Measurements from ENCODE around the gene HARS2. TPM values are rescaled to one million over a fixed set of nuclear protein-coding genes. Genes with fewer than 3 reads are reported as not detected.
A peak's percentile ranks its signal among the peaks of the same experiment; 100 is the strongest.

The HARS2 gene
- total and polyA plus RNA-seq, 10 of the 15 experiments (the other 5 are each of a cell fraction or from before 2014, with no cell fraction given): 9.3 to 34.3 (median 24.8) TPM

- Histone ChIP-seq H3K27me3 (replicated peaks in 1 of 2; ENCODE audit: control insufficient read depth in 2 of 2, insufficient read depth in 2 of 2, low read length in 1 of 2) (no peaks in the 10 kb centered on the region), H3K36me3 (ENCODE audit: control insufficient read depth in 2 of 2, insufficient read depth in 2 of 2, low read length in 1 of 2) (peaks cover 18% of the 10 kb centered on the region in 2 experiments; a peak in 3 of 4 replicates), H3K9me3 (replicated peaks; ENCODE audit: control insufficient read depth, insufficient read depth, low read length) (no peaks in the 10 kb centered on the region), H3K4me3 (peak within 1 kb of the TSS; percentile 96), H3K4me1 (ENCODE audit: control insufficient read depth, insufficient read depth, low read length) (no peaks in the 10 kb centered on the region), H4K20me1 (ENCODE audit: control insufficient read depth, insufficient read depth) (no peaks in the 10 kb centered on the region), H3K9ac (ENCODE audit: control insufficient read depth, insufficient read depth, low read length) (peak within 1 kb of the TSS; percentile 82), H3K79me2 (ENCODE audit: control insufficient read depth, insufficient read depth, low read length) (peaks cover 31% of the 10 kb centered on the region), H3K4me2 (ENCODE audit: control insufficient read depth, insufficient read depth) (peak within 1 kb of the TSS; percentile 77), H3K27ac (ENCODE audit: control insufficient read depth, insufficient read depth) (peak within 1 kb of the TSS; percentile 85), H2AFZ (ENCODE audit: control insufficient read depth, low read depth, low read length) (peak within 1 kb of the TSS; percentile 99)
- ChIA-PET POLR2A (interaction anchor here (0.6 to 2.3 kb wide), 8 partner anchors 10 to 100 kb away, joined by 3 to 12 read pairs (median 3); partner anchors contain the start of genes APBB3, HARS1, HARS2 and IK), CTCF (interaction anchor here (0.9 to 2.1 kb wide), 2 partner anchors 10 to 312 kb away, joined by 3 to 5 read pairs; no protein-coding TSS in a partner anchor), RAD21 (ENCODE audit: unreplicated experiment) (interaction anchor here (2.3 kb wide), 1 partner anchor 18 kb away, joined by 6 read pairs; the partner anchor contains the start of genes IK and NDUFA2), SMC1A (ENCODE audit: uncharacterized antibody, unreplicated experiment) (interaction anchor here (1.0 to 2.8 kb wide), 3 partner anchors 8 to 37 kb away, joined by 3 to 12 read pairs (median 4); partner anchors contain the start of genes IK and NDUFA2)
- TSS peak; percentile 96 for BruUV-seq (replicated peaks)
- DNase-seq (ENCODE audit: low read depth, low spot score): peak; percentile 71
- ATAC-seq: peak; percentile 98
- FAIRE-seq: peak; percentile 91
- intact Hi-C loops (cut with micrococcal nuclease; ENCODE audit: unreplicated experiment): loop anchor here (1.0 to 2.0 kb wide), 2 partner anchors 54 to 100 kb away; partner anchors contain the start of genes APBB3 and SLC35A4
- in situ Hi-C loops (cut with MboI): no loop called here
- WGBS (ENCODE audit: insufficient coverage, insufficient replicate concordance, low lambda C conversion rate, missing lambda C conversion rate): 1% methylated on average over 53 of the region's 54 CpGs
- TF ChIP-seq HDAC2 (IDR thresholded peaks at IDR 0.05): no peak
- peak; percentile 93 for TF ChIP-seq WRNIP1 (IDR thresholded peaks at IDR 0.05; ENCODE audit: borderline replicate concordance, low read depth, low read length)
- TF ChIP-seq GABPA (IDR thresholded peaks at IDR 0.05; ENCODE audit: low read depth): peak; percentile 90
- no peak for TF ChIP-seq CTCF (IDR thresholded peaks at IDR 0.05 in 2 of 3, conservative IDR thresholded peaks at IDR 0.05 in 1 of 3; ENCODE audit: control insufficient read depth in 2 of 3, extremely low read depth in 1 of 3, insufficient read depth in 1 of 3, low read depth in 3 of 3, low read length in 3 of 3)
- TF ChIP-seq PRDM15 (CRISPR knock-in tag; IDR thresholded peaks at IDR 0.05): no peak
- TF ChIP-seq SPI1 (IDR thresholded peaks at IDR 0.05; ENCODE audit: borderline replicate concordance, insufficient read depth, low read depth, low read length): peak; percentile 14; the same call in 1 of the 2 replicates
- TF ChIP-seq ZNF207 (IDR thresholded peaks at IDR 0.05; ENCODE audit: borderline replicate concordance): 0 out of 2 replicates have a peak, but pooled peaks have one; percentile 58
- no peak for TF ChIP-seq BRCA1 (IDR thresholded peaks at IDR 0.05; ENCODE audit: low read depth, low read length)
- no peak for TF ChIP-seq RAD21 (IDR thresholded peaks at IDR 0.05; ENCODE audit: insufficient read depth, low read depth, low read length)
- peak; percentile 82 for TF ChIP-seq TAF1 (IDR thresholded peaks at IDR 0.05; ENCODE audit: borderline replicate concordance, low read depth, low read length)
- no peak for TF ChIP-seq KAT2A (conservative IDR thresholded peaks at IDR 0.05; ENCODE audit: control insufficient read depth, low read depth, low read length)
- peak; percentile 62 for TF ChIP-seq KLF5 (IDR thresholded peaks at IDR 0.05; ENCODE audit: partially characterized antibody)
- TF ChIP-seq NBN (IDR thresholded peaks at IDR 0.05): peak; percentile 83
- no peak for TF ChIP-seq RAD51 (IDR thresholded peaks at IDR 0.05)
- peak; percentile 77; the same call in 1 of the 2 replicates for TF ChIP-seq ELK1 (IDR thresholded peaks at IDR 0.05; ENCODE audit: low read depth, low read length)
- TF ChIP-seq FOXM1 (IDR thresholded peaks at IDR 0.05; ENCODE audit: low read depth, low read length): no peak
These were observed 26.7 kb upstream of the HARS2 start, which contains the start of gene WDR55 for GRCh38 chr5:140664359-140665119. Gene WDR55 (plus strand): TSS chr5:140664904. CDS start chr5:140664913, 9 bp downstream.

Measured in GM12878 (cell line).